CD4-positive, alpha-beta memory T cell (primary cell): ENCODE results near the gene D2HGDH. TPM values are rescaled to one million over a fixed set of nuclear protein-coding genes. Genes with fewer than 3 reads are reported as not detected.
A peak's percentile ranks its signal among the peaks of the same experiment; 100 is the strongest.

Experiments
- CTCF ChIA-PET: fragments of 350-600 bp; sonication (Branson Sonifier 250); formaldehyde crosslinking; loops from one replicate; lab custom pipeline; 2021; ENCODE audit warnings: inconsistent platforms; ENCODE audit not compliant: partially characterized antibody; lab: Charles Lee
- POLR2A ChIA-PET: fragments of 350-600 bp; sonication (Branson Sonifier 250); formaldehyde crosslinking; loops from one replicate; lab custom pipeline; 2021; ENCODE audit not compliant: partially characterized antibody; lab: Charles Lee
- DNase-seq, 5 donors: peaks; one replicate each; pipeline versions ENCODE4 v3.0.0 to v3.0.0-alpha.2; 2020 to 2022; ENCODE audit warnings: mixed read lengths in 1 of 5
- H3K27ac ChIP-seq: one replicate; pipeline ENCODE4 v1.7.0; 2013; ENCODE audit warnings: low read depth, low read length
- H3K27me3 ChIP-seq: 2 replicates; pipeline ENCODE4 v1.7.0; 2013; ENCODE audit warnings: mild to moderate bottlenecking, low read length, moderate library complexity; ENCODE audit not compliant: insufficient read depth
- H3K36me3 ChIP-seq: 2 replicates; pipeline ENCODE4 v1.7.0; 2013; ENCODE audit warnings: mild to moderate bottlenecking, low read length, moderate library complexity; ENCODE audit not compliant: insufficient read depth
- H3K4me1 ChIP-seq: 2 replicates; pipeline ENCODE4 v1.7.0; 2013; ENCODE audit warnings: mild to moderate bottlenecking, low read length, moderate library complexity; ENCODE audit not compliant: insufficient read depth
- H3K4me3 ChIP-seq, 2 donors: one replicate each; pipeline ENCODE4 v1.7.0; 2013; ENCODE audit warnings: low read length in 2 of 2, mild to moderate bottlenecking in 1 of 2
- H3K9me3 ChIP-seq, 2 donors: one replicate each; pipeline ENCODE4 v1.7.0; 2013; ENCODE audit warnings: low read length in 2 of 2, control low read depth in 1 of 2; ENCODE audit not compliant: control insufficient read depth in 1 of 2
- H3K27ac Mint-ChIP-seq, 7 donors: one replicate each; pipeline ENCODE4 v1.8.0; 2020 to 2021; ENCODE audit warnings: mixed read lengths in 7 of 7, mild to moderate bottlenecking in 6 of 7, inconsistent platforms in 3 of 7, moderate library complexity in 3 of 7
- H3K27me3 Mint-ChIP-seq, 2 donors: one replicate each; pipeline ENCODE4 v1.8.0; 2020 to 2021; ENCODE audit warnings: mixed read lengths in 2 of 2
- H3K36me3 Mint-ChIP-seq, 2 donors: one replicate each; pipeline ENCODE4 v1.8.0; 2020 to 2021; ENCODE audit warnings: mixed read lengths in 2 of 2, inconsistent platforms in 1 of 2, mild to moderate bottlenecking in 1 of 2
- H3K4me1 Mint-ChIP-seq, 4 donors: one replicate each; pipeline ENCODE4 v1.8.0; 2020 to 2021; ENCODE audit warnings: mixed read lengths in 4 of 4, mild to moderate bottlenecking in 1 of 4
- H3K4me3 Mint-ChIP-seq, 8 donors: one replicate each; pipeline ENCODE4 v1.8.0; 2020 to 2021; ENCODE audit warnings: mixed read lengths in 8 of 8, mild to moderate bottlenecking in 7 of 8, moderate library complexity in 6 of 8, inconsistent platforms in 3 of 8
- H3K9me3 Mint-ChIP-seq, 8 donors: one replicate each; pipeline ENCODE4 v1.8.0; 2020 to 2021; ENCODE audit warnings: mixed read lengths in 8 of 8, mild to moderate bottlenecking in 5 of 8, inconsistent platforms in 3 of 8, moderate library complexity in 1 of 8
- intact Hi-C: fragments of 100-400 bp; cut with micrococcal nuclease; formaldehyde crosslinking; loops from one replicate; pipeline ENCODE4 v1.15.1; 2023
- polyA plus RNA-seq, 2 donors: library from polyadenylated mRNA; unstranded; fragments of 300-500 nt; fragmentation: Illumina TruSeq; gene quantifications; one replicate each; pipeline ENCODE4 v1.2.3, GENCODE V29; 2021
- total RNA-seq, 2 experiments: library from RNA; stranded (reverse); gene quantifications; one replicate each; pipeline ENCODE4 v1.2.3, GENCODE V29; 2021

D2HGDH gene
- total and polyA plus RNA-seq, 4 experiments from 2014 or later = 0.93 to 53.9 (median 27.3) TPM

GRCh38 chr2:241808051-241808720 lies 73.8 kb downstream of the D2HGDH start:
- Mint-ChIP-seq H3K9me3 (no peaks in the 10 kb centered on the region), H3K4me1 (peaks cover 2 to 11% (median 5%) of the 10 kb centered on the region in 4 donors), H3K4me3 (peak overlapping the region in 1 of 8 donors; percentile 20), H3K27ac (peak overlapping the region in 2 of 7 donors; percentile 53 to 72), H3K36me3 (no peaks in the 10 kb centered on the region), H3K27me3 (no peaks in the 10 kb centered on the region)
- no peak overlapping the region for H3K4me3 ChIP-seq
- POLR2A ChIA-PET = no interaction called here
- no peak for DNase-seq
- intact Hi-C loops = no loop called here
- H3K27ac ChIP-seq = no peak overlapping the region
- H3K4me1 ChIP-seq = peaks cover 15% of the 10 kb centered on the region
- CTCF ChIA-PET = no interaction called here
- no peaks in the 10 kb centered on the region for H3K27me3 ChIP-seq
- no peaks in the 10 kb centered on the region for H3K36me3 ChIP-seq
- H3K9me3 ChIP-seq = no peaks in the 10 kb centered on the region

- Mint-ChIP-seq H3K27ac (peak within 1 kb of the TSS in 2 of 7 donors; percentile 53 to 72), H3K4me1 (peaks cover 0 to 8% (median 4%) of the 10 kb centered on the region in 4 donors), H3K36me3 (no peaks in the 10 kb centered on the region), H3K27me3 (no peaks in the 10 kb centered on the region), H3K4me3 (peak within 1 kb of the TSS in 1 of 8 donors; percentile 20), H3K9me3 (no peaks in the 10 kb centered on the region)
- intact Hi-C loops = no loop called here
- H3K4me1 ChIP-seq = peaks cover 11% of the 10 kb centered on the region
- ChIA-PET POLR2A (no interaction called here), CTCF (no interaction called here)
- H3K9me3 ChIP-seq = no peaks in the 10 kb centered on the region
- no peak within 1 kb of the TSS for H3K4me3 ChIP-seq
- no peak within 1 kb of the TSS for H3K27ac ChIP-seq
- no peaks in the 10 kb centered on the region for H3K36me3 ChIP-seq
- H3K27me3 ChIP-seq = no peaks in the 10 kb centered on the region
- DNase-seq = no peak
Observed at GRCh38 chr2:241808721-241809382, 74.4 kb downstream of the D2HGDH start, which contains the start of gene NEU4. Gene NEU4 (plus strand): TSS chr2:241809193. CDS start chr2:241814485, 5,292 bp downstream.

DNA sequence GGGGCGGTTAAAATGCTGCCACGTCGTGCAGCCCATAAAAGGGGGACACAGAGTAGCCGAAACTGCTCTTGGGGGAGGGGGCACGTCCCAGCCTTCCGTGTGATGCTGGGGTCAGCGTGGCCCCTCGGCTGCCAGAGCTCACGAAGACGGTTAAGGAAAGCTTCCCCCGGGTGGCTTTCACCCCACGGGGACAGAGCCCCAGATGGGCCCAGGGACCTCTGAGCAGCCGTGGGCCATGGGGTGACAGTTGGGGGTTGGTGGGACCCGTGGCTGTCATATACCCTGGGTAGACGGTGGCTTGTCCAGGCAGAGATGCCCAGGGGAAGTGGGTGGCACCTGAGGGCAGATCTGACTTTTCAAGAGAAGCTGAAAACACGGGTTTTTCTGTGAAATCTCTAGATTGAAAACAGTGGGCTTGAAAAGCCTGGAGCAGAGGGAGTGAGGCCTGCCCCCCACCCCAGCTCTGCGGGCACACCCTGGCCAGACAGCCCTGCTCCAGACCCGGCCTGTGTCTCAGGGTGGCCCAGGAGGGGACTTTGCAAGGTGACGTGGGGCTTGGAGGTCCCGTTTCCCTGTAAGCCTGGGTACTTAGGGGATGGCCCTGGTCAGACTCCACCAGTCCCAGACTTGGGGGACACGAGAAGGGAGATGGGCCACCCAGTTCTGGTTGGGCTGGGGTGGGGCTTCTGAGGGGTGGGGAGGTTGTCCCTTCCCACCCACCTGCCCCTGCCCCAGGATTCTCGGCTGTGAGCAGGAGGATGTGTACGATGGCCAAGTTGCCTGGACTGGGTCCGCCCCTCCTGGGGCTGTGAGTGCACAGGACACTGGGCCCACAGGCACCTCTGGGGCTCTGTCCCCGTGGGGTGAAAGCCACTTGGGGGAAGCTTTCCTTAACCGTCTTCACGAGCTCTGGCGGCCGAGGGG lies 75.2 kb downstream of the D2HGDH start:
- no peak for DNase-seq
- intact Hi-C loops = no loop called here

GRCh38 chr2:241810307-241811200 lies 76.1 kb downstream of the D2HGDH start:
- no peaks in the 10 kb centered on the region for H3K27me3 ChIP-seq
- no peak overlapping the region for H3K4me3 Mint-ChIP-seq
- H3K4me1 ChIP-seq = no peaks in the 10 kb centered on the region
- H3K9me3 ChIP-seq = no peaks in the 10 kb centered on the region
- H3K36me3 Mint-ChIP-seq = no peaks in the 10 kb centered on the region
- no peaks in the 10 kb centered on the region for H3K9me3 Mint-ChIP-seq
- intact Hi-C loops = no loop called here
- H3K27ac Mint-ChIP-seq = peak overlapping the region in 1 of 7 donors; percentile 4
- ChIA-PET CTCF (no interaction called here), POLR2A (no interaction called here)
- DNase-seq = no peak
- H3K27ac ChIP-seq = no peak overlapping the region
- H3K4me3 ChIP-seq = no peak overlapping the region
- H3K4me1 Mint-ChIP-seq = no peaks in the 10 kb centered on the region
- H3K36me3 ChIP-seq = no peaks in the 10 kb centered on the region
- no peaks in the 10 kb centered on the region for H3K27me3 Mint-ChIP-seq

More for the DNA sequence above, 75.2 kb downstream of the D2HGDH start:
- CTCF ChIA-PET = no interaction called here
- POLR2A ChIA-PET = no interaction called here
- H3K4me1 Mint-ChIP-seq = peaks cover 0 to 4% (median 2%) of the 10 kb centered on the region in 4 donors
- Histone ChIP-seq H3K9me3 (no peaks in the 10 kb centered on the region), H3K27me3 (no peaks in the 10 kb centered on the region), H3K4me1 (peaks cover 3% of the 10 kb centered on the region), H3K27ac (no peak overlapping the region), H3K4me3 (no peak overlapping the region), H3K36me3 (no peaks in the 10 kb centered on the region)
- H3K27ac Mint-ChIP-seq = peak overlapping the region in 1 of 7 donors; percentile 68
- no peaks in the 10 kb centered on the region for H3K36me3 Mint-ChIP-seq
- H3K4me3 Mint-ChIP-seq = no peak overlapping the region
- no peaks in the 10 kb centered on the region for H3K27me3 Mint-ChIP-seq
- H3K9me3 Mint-ChIP-seq = no peaks in the 10 kb centered on the region

DNA sequence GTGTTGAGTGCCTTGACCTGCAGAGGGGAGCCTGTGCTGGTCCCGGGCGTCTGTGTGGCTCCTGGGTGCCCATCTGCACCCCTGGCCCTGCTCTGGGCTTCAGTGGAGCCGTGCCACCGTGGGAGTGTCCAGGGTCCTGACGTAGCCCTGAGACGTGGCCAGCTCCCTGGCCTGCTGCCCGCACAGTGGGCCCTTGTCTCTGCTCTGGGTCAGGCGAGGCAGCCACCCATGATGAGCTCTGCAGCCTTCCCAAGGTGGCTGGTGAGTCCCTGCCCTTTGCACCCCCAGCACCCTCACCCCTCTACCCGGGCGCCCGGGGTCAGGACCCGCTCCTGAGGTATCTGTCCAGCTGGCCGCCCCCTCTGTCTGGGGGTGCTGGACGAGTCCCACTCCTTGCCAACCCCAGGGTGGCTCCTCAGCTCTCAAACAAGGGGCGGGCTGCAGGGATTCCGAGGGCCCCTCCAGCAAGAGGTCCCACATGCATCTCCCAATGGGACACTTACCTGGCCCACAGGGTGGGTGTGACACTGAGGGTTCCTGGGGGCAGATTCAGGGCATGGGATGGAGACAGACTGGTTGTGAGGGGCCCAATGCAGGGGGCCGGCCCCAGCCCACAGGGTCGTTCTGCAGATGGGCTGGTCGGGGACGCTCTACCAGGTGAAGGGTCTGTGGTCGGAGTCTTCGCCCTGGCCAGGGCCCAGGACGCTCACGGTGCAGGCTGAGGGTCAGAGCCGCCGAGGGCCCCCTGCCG lies 76.9 kb downstream of the D2HGDH start:
- H3K4me3 Mint-ChIP-seq = no peak overlapping the region
- no peak overlapping the region for H3K27ac ChIP-seq
- CTCF ChIA-PET = no interaction called here
- H3K4me1 ChIP-seq = no peaks in the 10 kb centered on the region
- no peaks in the 10 kb centered on the region for H3K27me3 Mint-ChIP-seq
- H3K4me3 ChIP-seq = no peak overlapping the region
- no peaks in the 10 kb centered on the region for H3K36me3 ChIP-seq
- H3K9me3 Mint-ChIP-seq = no peaks in the 10 kb centered on the region
- no peak for DNase-seq
- H3K36me3 Mint-ChIP-seq = no peaks in the 10 kb centered on the region
- H3K27ac Mint-ChIP-seq = no peak overlapping the region
- no peaks in the 10 kb centered on the region for H3K27me3 ChIP-seq
- POLR2A ChIA-PET = no interaction called here
- H3K4me1 Mint-ChIP-seq = no peaks in the 10 kb centered on the region
- intact Hi-C loops = no loop called here
- no peaks in the 10 kb centered on the region for H3K9me3 ChIP-seq

DNA sequence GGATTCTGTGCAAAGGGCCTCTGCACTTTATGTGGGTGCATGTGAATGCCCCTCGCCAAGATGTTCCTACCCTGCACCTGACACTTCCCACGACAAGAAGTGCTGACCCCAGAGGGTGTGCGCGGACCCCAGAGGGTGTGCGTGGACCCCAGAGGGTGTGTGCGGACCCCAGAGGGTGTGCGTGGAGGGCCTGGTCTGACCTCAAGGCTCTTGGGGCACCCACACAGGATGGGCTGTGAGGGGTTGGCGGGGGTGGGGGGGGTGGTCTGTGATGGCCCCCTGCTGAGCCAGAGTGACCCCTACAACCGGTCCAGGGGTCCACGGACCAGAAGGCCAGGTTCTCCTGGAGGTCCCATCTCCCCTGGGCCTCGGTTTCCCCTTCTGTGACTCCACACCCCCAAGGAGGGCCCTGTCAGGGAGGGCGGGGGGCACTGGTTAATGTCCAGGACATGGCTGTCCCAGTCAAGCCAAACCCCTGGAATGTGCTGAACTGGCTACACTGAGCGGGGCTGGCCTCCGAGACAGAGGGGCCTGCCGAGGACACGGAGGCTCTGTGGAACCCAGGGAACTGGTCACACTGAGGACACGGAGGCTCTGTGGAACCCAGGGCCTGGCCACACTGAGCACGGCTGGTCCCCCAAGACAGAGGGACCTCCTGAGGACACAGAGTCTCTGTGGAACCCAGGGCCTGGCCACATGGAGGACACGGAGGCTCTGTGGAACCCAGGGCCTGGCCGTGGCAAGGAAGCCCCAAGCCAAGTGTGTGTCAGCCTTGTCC lies 77.7 kb downstream of the D2HGDH start:
- no peak overlapping the region for H3K27ac Mint-ChIP-seq
- H3K4me1 ChIP-seq = peaks cover 5% of the 10 kb centered on the region
- H3K27ac ChIP-seq = no peak overlapping the region
- intact Hi-C loops = no loop called here
- H3K4me3 ChIP-seq = no peak overlapping the region
- POLR2A ChIA-PET = no interaction called here
- no peaks in the 10 kb centered on the region for H3K27me3 Mint-ChIP-seq
- H3K4me1 Mint-ChIP-seq = no peaks in the 10 kb centered on the region
- H3K36me3 Mint-ChIP-seq = no peaks in the 10 kb centered on the region
- H3K9me3 Mint-ChIP-seq = no peaks in the 10 kb centered on the region
- no peaks in the 10 kb centered on the region for H3K36me3 ChIP-seq
- CTCF ChIA-PET = no interaction called here
- H3K27me3 ChIP-seq = no peaks in the 10 kb centered on the region
- no peak for DNase-seq
- no peak overlapping the region for H3K4me3 Mint-ChIP-seq
- H3K9me3 ChIP-seq = no peaks in the 10 kb centered on the region
